SK-N-MC (cell line): Measurements from ENCODE around the gene IGF1R.

Experiments used
- FOXP2 ChIP-seq: optimal IDR thresholded peaks from 2 replicates; pipeline ENCODE3; 2011; ENCODE audit warnings: mild to moderate bottlenecking, moderate library complexity; ENCODE audit not compliant: insufficient read depth; ENCODE audit errors: extremely low read length, control extremely low read depth
- POLR2AphosphoS5 ChIP-seq: IDR thresholded peaks from 2 replicates; pipeline ENCODE4 v1.6.1; 2012; ENCODE audit warnings: mild to moderate bottlenecking, low read depth, low read length, borderline replicate concordance

DNA sequence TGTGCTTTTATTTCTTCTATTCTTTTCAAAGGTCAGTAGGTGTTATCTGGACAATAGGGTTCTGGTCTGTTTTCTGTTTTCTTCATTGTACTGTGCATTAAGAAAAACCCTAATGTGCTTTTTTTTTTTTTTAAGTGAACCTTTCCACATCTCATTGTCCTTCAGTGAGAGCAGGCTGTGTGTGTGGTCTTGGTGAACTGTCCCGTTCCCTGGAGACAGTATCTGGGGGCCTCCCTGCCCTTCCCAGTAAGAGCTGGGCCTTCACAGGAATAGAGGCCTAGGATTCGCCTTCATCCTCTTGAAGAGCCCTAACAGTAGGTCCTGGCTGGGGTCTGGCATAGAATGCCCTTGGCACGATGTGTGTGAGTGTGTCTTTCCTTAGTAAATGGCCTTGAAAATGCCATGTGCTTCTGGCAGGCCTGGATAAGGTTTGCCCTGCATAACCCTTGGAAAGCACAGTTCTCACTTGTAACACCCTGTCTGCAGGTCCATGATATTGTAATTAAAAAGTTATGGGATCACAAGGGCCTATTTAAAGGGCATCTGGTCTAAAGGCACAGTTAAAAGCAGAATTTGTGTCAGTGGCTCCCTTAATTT lies 81.2 kb downstream of the IGF1R start:
- TF ChIP-seq FOXP2 (no peak), POLR2AphosphoS5 (no peak)
